ENCODE results near the gene GSTP1. TPM values are rescaled to one million over a fixed set of nuclear protein-coding genes. Genes with fewer than 3 reads are reported as not detected.
"Not testable (repeated sequence)": the region's sequence is repeated elsewhere in the genome, so short reads cannot be mapped to it uniquely, and the experiment has no call there.

The GSTP1 gene
- total RNA-seq, 1 donor from 2014 or later: 272 TPM

DNA sequence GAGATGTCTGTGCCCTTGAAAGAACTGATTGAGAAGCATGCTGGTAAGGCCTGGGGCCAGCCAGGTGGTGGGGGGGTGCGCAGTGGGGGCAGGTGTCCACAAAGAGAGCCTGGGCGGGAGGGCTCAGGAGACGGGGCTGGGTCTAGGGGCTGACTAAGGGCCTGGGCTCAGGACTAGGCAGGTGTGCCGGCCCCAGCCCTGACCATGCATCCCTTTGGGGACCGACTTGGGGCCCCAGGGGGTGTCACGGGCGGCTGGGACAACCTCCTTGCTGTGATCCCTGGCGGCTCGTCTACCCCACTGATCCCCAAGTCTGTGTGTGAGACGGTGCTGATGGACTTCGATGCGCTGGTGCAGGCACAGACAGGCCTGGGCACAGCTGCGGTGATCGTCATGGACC is 27.6 kb downstream of the GSTP1 start:
- no peak for DNase-seq (ENCODE audit: low spot score)
- intact Hi-C loops (cut with DNase I): no loop called here

DNA sequence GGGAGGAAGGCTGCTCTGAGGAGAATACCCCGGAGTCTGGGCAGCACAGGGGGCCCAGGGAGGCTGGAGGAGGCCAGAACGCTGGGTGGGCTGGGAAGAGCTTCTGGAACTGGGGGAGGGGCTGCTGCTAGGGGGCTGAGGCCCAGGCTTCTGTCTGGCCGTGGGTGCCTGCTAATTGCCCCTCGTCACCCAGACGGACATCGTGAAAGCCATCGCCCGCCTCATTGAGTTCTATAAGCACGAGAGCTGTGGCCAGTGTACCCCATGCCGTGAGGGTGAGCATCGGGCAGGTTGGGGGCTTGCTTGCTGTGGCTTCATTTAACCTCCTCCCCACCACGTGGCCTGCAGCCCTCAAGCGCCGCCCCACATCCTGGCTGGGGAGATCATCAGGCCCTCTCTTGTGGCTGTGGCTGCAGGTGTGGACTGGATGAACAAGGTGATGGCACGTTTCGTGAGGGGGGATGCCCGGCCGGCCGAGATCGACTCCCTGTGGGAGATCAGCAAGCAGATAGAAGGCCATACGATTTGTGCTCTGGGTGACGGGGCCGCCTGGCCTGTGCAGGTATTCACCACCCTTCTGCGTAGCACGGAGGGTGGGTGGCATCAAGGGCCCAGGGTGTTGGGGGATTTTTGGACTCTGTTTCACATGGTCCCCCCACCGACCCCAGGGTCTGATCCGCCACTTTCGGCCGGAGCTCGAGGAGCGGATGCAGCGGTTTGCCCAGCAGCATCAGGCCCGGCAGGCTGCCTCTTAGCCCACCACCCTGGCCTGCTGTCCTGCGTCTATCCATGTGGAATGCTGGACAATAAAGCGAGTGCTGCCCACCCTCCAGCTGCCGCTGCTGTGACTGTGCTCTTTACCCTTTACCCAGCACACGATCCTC is 28.3 kb downstream of the GSTP1 start:
- DNase-seq (ENCODE audit: low spot score): no peak
- intact Hi-C loops (cut with DNase I): no loop called here

DNA sequence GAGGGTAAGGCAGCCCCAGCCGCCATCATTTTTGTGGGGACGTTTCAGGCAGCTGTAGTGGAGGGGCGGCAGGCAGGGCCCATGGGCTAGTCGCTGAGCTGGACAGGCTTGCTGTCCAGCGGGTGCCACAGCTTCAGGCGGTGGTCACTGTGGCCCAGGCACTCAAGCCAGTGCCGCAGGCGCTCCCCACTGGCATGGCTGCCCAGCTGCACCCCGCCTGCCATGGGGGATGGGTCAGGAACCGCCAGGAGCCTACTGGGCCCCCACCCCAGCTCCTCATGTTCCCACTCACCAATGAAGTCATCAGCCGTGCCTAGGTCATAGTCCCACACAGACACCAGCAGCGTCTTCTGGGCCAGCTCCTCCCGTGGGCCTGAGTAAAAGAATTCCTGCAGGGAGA is 29.1 kb downstream of the GSTP1 start:
- intact Hi-C loops (cut with DNase I): no loop called here
- DNase-seq (ENCODE audit: low spot score): no peak

DNA sequence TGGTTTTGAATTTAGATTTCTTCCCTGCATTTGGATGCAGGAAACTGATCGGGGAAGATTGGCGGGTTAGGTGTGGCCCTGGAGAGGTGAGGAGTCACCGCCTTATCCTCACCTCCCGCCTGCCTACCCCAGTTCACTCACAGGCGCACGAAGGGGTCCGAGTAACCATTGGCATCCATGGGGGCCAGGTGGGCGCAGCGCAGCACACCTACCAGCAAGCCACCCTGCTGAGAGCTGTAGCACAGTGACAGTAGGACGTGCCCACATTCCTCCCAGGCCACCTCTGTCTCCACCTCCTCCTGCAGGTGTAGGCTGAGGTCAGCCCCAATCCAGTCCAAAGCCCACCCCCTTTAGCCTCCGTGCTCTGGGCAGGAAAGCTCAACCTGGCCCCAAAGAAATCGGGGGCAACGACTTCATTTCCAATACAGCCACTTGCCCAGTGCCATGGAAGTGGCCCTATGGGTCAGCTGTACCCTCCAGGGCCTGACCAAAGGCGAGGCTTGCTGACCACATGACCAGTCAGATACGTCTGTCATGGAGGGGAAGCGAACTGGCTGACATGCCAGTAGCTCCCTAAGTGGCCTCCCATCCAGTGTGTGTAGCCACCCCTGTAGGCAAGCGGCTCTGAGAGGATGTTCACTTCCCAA is 29.8 kb downstream of the GSTP1 start:
- DNase-seq (ENCODE audit: low spot score): no peak
- intact Hi-C loops (cut with DNase I): no loop called here

DNA sequence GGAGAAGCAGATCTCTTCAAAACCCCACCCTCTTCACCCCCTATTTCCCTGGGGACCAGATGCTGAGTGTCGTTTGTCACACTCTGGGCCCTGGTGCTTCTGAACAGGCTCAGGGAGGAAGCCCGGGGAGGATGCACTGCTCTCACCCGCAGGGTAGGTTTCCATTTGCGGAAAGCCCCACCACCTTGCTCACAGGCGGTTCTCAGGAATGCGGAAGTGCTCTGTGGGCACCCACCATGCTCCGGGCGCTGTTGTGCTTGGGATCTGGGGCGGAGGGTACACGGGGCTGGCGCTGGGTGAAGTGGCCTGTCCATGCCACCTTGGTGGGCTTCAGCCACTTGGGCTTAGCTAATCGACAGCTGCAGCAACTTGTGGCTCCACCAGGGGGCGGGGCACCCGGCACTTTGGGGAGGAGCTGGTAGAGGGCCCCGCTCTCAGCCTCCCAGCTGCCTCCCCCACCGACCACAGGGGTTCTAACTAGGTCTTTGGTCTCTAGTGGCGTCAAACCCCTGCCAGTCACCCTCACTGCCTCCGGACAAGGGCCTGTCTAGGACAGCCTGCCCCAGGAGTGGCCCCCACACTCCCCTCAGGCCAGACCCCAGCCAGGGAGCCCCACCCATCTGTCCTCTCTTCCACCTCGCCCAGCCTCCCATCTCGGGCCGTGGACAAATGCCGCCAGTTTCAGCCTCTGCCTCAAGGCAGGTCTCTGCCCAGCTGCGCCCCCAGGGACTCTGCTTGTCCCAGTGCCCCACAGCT is 30.5 kb downstream of the GSTP1 start:
- DNase-seq (ENCODE audit: low spot score): no peak
- intact Hi-C loops (cut with DNase I): no loop called here

DNA sequence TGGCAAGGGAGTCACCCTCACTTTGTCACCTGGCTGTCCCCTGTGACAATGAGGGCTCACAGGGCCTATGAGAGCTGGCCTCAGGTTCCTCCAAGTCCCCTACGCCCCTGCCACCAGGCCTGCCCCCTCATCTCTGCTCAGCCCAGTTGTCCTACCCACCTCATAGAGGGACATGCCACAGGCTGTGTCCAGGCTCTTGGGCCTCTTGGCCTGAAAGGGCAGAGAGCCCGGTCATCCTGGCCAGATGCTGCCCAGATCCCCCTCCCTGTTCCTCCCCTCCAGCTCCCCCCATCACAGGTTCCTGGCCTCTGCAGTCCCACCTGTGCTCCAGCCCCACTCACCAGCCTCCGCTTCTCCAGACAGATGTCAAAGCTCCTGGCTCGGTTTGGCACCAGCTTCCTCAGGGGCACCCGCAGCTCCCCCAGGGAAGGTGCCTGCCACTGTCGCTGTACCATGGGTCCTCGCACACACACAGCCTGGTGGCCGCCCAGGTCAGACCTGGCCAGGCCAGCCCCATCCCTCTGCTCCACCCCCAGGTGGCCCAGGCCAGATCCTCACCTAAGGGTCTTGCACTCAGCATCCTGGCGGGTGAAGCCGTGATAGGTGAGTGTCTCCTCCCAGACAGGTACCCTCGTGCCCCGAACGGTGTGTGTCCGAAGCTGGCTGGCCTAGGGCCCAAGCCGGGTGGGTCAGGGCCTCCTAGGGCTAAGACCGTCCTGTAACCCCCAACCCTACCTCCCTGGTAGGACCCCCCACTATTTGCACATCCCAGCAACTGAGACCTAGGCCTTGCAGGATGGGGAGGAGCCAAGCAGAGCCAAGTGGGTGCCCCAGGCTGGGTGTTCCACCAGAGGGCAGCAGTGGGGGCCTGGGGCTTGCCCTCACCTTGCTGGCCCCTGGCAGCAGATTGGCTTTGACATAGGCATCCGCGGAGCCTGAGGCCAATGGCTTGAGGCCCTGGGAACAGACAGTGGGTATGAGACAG is 31.4 kb downstream of the GSTP1 start:
- intact Hi-C loops (cut with DNase I): no loop called here
- DNase-seq (ENCODE audit: low spot score): no peak

DNA sequence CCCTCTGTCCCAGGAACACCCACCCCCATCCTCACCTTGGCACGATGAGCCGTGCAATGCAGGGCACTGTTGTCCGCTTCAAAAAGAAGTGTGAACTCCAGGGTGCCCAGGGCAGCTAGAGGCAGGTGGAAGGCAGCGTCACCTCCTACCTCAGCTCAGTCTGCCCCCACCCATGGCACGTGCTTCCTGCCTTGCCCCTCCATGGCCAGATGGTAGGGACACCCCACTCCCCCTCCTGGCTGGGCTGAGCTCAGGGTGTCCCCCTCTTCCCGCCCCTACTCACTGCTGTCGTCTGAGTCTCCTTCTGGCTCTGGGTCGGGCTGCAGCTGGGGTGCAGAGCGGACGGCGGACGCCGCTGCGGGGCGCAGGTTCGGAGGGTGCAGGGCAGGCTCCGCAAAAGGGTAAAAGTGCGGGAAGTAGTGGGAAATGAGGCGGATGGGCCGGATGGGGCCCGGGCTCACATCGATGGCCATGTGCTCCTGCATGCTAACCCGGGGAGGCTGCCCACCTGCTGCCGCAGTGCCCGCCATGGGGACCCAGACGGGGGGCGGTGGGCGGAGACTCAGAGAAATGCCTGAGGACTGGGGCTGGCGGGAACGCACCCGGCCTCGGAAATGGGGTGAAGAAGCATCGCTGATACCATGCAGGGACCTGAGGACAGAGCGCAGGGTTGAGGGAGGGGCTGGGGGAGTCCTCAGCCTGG is 32.3 kb downstream of the GSTP1 start:
- no peak for DNase-seq (ENCODE audit: low spot score)
- intact Hi-C loops (cut with DNase I): no loop called here

DNA sequence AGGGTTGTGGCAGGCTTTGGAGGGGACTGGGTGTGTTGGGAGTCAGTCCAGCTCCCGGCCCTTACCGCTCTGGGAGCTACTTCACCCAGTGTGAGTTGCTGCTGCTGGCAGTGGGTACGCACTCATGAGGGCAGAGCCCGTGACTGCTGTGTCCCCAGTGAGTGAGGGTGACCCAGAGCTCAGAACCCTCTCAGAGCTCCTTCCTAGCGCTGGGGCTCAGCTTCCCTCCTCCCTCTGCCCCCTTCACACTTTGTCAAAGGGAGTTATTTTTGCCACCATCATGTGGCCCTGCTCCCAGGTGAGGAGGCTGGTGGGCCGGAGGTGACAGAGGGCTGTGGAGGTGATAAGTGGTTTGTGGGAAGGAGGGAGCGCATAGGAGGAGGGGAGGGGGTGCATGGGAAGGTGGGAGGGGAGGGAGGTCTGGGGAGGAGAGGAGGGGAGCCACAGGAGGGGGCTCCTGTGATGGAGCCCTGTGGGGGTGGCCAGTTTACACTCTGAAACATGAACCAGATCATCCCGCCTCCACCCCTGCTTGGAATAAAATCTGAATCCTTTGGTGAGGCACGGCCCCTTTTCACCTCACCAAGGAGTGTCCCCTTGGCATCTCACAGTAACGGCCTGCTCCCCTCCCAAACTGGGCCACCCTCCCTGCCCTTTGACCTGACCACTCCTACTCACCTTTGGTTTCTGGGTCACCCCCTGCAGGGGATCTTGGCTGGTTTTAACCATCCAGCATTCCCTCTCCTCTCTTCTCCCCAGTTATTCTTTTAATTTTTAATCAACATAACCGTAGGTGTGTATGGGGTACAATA is 33.0 kb downstream of the GSTP1 start:
- intact Hi-C loops (cut with DNase I): no loop called here
- DNase-seq (ENCODE audit: low spot score): no peak

DNA sequence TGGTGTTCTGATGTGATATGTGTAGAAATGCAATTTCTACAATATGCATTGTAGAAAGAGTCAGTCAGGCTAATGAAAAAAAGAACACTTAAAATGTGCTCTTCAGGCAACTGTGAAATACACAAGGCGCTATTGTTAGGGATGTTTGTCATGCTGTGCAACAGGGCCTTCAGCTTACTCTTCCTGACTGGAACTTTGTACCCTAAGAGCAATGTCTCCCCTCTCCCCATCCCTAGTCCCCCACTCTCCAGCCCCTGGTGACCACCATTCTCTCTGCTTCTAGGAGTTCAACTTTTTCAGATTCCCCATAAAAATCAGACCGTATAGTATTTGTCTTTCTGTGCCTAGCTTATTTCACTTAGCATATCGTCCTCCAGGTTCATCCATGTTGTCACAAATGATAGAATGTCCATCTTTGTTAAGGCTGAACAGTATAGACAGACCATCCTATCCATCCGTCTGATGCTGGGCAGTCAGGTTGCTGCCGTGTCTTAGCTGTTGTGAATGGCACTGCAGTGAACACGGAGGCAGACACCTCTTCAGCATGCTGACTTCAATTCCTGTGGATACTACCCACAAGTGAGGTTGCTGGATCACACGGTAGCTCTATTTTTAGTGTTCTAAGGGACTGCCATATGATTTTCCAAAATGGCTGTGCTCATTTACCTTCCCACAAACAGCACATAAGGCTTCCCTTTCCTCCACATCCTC is 33.8 kb downstream of the GSTP1 start:
- DNase-seq (ENCODE audit: low spot score): no peak
- intact Hi-C loops (cut with DNase I): no loop called here

DNA sequence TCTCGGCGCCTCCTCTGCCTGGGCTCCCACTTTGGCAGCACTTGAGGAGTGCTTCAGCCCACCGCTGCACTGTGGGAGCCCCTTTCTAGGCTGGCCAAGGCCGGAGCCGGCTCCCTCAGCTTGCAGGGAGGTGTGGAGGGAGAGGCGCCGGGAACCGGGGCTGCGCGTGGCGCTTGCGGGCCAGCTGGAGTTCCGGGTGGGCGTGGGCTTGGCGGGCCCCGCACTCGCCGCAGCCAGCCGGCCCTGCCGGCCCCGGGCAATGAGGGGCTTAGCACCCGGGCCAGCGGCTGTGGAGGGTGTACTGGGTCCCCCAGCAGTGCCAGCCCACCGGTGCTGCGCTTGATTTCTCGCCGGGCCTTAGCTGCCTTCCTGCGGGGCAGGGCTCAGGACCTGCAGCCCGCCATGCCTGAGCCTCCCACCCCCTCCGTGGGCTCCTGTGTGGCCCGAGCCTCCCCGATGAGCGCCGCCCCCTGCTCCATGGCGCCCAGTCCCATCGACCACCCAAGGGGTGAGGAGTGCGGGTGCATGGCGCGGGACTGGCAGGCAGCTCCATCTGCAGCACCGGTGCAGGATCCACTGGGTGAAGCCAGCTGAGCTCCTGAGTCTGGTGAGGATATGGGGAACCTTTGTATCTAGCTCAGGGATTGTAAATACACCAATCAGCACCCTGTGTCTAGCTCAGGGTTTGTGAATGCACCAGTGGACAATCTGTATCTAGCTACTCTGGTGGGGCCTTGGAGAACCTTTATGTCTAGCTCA is 35.5 kb downstream of the GSTP1 start:
- DNase-seq (ENCODE audit: low spot score); intact Hi-C loops (cut with DNase I): not testable (repeated sequence)

DNA sequence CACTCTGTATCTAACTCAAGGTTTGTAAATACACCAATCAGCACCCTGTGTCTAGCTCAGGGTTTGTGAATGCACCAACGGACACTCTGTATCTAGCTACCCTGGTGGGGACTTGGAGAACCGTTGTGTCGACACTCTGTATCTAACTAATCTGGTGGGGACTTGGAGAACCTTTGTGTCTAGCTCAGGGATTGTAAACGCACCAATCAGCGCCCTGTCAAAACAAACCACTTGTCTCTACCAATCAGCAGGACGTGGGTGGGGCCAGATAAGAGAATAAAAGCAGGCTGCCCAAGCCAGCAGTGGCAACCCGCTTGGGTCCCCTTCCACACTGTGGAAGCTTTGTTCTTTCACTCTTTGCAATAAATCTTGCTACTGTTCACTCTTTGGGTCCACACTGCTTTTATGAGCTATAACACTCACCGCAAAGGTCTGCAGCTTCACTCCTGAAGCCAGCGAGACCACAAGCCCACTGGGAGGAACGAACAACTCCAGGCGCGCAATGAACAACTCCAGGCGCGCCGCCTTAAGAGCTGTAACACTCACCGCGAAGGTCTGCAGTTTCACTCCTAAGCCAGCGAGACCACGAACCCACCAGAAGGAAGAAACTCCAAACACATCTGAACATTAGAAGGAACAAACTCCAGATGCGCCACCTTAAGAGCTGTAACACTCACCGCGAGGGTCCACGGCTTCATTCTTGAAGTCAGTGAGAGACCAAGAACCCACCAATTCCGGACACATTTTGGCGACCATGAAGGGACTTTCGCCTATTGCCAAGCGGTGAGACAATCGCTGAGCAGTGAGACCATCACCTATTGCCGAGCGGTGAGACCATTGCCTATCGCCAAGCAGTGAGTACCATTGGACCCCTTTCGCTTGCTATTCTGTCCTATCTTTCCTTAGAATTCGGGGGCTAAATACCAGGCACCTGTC is 36.3 kb downstream of the GSTP1 start:
- DNase-seq (ENCODE audit: low spot score); intact Hi-C loops (cut with DNase I): not testable (repeated sequence)

DNA sequence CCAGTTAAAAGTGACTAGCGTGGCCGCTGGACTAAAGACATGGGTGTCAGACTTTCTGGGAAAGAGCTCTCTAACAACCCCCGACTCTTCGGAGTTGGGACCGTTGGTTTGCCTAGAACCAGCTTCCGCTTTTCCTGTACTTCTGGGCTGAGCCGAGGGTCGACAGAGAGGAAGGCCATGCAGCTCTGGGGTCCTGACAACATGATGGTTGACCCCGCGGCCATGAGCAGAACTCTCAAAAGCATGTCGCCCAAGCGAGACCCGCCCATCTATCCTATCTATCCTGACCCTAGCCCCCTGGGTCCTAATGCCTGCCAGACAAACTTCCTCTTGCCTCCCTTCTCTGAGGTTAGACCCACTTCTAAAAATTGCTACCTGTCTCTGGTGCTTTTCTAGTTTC is 37.0 kb downstream of the GSTP1 start:
- intact Hi-C loops (cut with DNase I); DNase-seq (ENCODE audit: low spot score): not testable (repeated sequence)

DNA sequence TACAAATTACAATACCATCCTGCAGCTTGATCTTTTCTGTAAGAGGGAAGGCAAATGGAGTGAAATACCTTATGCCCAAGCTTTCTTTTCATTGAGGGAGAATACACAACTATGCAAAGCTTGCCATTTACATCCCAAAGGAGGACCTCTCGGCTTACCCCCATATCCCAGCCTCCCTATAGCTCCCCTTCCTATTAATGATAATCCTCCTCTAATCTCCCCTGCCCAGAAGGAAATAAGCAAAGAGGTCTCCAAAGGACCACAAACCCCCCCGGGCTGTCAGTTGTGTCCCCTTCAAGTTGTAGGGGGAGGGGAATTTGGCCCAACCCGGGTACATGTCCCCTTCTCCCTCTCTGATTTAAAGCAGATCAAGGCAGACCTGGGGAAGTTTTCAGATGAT is 38.3 kb downstream of the GSTP1 start:
- intact Hi-C loops (cut with DNase I); DNase-seq (ENCODE audit: low spot score): not testable (repeated sequence)

DNA sequence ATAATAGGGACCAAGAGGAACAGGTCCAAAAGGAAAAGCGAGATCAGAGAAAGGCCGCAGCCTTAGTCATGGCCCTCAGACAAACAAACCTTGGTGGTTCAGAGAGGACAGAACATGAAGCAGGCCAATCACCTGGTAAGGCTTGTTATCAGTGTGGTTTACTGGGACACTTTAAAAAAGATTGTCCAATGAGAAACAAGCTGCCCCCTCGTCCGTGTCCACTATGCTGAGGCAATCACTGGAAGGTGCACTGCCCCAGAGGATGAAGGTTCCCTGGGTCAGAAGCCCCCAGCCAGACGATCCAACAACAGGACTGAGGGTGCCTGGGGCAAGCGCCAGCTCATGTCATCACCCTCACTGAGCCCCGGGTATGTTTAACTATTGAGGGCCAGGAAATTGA is 39.3 kb downstream of the GSTP1 start:
- DNase-seq (ENCODE audit: low spot score); intact Hi-C loops (cut with DNase I): not testable (repeated sequence)

DNA sequence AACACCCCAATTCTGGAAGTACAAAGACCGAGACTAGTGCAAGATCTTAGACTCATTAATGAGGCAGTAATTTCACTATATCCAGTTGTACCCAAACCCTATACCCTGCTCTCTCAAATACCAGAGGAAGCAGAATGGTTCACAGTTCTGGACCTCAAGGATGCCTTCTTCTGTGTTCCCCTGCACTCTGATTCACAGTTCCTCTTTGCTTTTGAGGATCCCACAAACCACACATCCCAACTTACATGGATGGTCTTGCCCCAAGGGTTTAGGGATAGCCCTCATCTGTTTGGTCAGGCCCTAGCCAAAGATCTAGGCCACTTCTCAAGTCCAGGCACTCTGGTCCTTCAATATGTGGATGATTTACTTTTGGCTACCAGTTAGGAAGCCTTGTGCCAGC is 40.2 kb downstream of the GSTP1 start:
- DNase-seq (ENCODE audit: low spot score); intact Hi-C loops (cut with DNase I): not testable (repeated sequence)

Data from cardiac septum (tissue), 1 donor.